IPS DF 6.9 (cell line): ENCODE data around the gene OR5A2.
A peak's percentile ranks its signal among the peaks of the same experiment; 100 is the strongest.
"Not testable (repeated sequence)": the region's sequence is repeated elsewhere in the genome, so short reads cannot be mapped to it uniquely, and the experiment has no call there.

Experiments
- DNase-seq: peaks from one replicate; pipeline ENCODE4 v3.0.0-alpha.2; 2013; ENCODE audit warnings: low read depth, low spot score
- H3K27ac ChIP-seq: one replicate; pipeline ENCODE4 v1.5.1; 2013; ENCODE audit warnings: low read length, control low read depth
- H3K27me3 ChIP-seq: 2 replicates; pipeline ENCODE4 v1.6.1; 2013; ENCODE audit warnings: mild to moderate bottlenecking, low read length; ENCODE audit not compliant: control insufficient read depth, insufficient read depth
- H3K36me3 ChIP-seq: 2 replicates; pipeline ENCODE4 v1.6.1; 2013; ENCODE audit warnings: low read length; ENCODE audit not compliant: control insufficient read depth, insufficient read depth
- H3K4me1 ChIP-seq: 2 replicates; pipeline ENCODE4 v1.6.1; 2013; ENCODE audit warnings: low read length; ENCODE audit not compliant: control insufficient read depth, insufficient read depth
- H3K4me3 ChIP-seq: 2 replicates; pipeline ENCODE4 v1.5.1; 2013; ENCODE audit warnings: mild to moderate bottlenecking, low read length
- H3K9me3 ChIP-seq: 2 replicates; pipeline ENCODE4 v1.6.1; 2013; ENCODE audit warnings: low read length, inconsistent platforms; ENCODE audit not compliant: control insufficient read depth, insufficient read depth
- WGBS: extraction: QIAGEN DNeasy Blood & Tissue Kit; methylation state at CpG from one replicate; pipeline ENCODE4 v1.1.7; 2013; ENCODE audit warnings: mixed read lengths, missing lambda C conversion rate; ENCODE audit not compliant: insufficient read length, insufficient coverage; 5-methylcytosine and 5-hydroxymethylcytosine counted together

Gene OR5A2, protein sequence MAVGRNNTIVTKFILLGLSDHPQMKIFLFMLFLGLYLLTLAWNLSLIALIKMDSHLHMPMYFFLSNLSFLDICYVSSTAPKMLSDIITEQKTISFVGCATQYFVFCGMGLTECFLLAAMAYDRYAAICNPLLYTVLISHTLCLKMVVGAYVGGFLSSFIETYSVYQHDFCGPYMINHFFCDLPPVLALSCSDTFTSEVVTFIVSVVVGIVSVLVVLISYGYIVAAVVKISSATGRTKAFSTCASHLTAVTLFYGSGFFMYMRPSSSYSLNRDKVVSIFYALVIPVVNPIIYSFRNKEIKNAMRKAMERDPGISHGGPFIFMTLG

DNA sequence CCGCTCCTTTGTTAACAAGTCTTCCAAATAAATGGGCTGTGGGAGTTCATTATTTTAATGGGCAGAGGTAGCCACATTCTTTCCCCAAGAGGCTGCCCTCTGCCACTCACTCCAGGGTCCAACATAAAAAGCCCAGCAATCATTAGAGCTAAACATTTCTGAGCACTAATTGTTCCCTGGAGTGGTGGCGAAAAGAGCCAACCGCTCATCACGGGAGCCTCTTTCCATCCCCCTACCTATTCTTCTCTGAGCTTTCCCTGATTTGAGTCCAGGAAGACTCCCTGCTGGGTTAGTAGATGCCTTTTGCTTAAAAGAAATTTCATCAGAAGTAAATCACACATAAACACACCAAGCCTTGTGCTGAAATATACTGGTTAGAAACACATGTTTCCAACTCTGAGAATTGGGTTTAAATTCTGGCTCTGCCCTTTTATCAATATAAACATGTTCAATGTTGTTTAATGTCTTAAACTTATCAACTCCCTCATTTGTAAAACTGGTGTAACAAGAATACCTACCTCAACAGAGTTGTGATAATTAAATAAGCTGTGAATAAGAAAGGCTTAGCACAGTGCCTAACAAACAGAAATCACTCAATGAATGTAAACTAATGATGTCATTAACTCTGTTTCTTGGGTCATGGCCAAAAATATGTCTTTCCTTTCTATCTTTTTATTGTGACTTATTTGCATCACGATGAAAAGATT lies at the start of gene OR5A2:
Gene OR5A2, minus strand, starts transcription at position 53 of the 707 bp plus-strand sequence. CDS start 3,460 bp downstream, outside the sequence.
- Histone ChIP-seq H3K4me3 (no peak within 1 kb of the TSS), H3K9me3 (no peaks in the 10 kb centered on the region), H3K27me3 (no peaks in the 10 kb centered on the region), H3K27ac (no peak within 1 kb of the TSS), H3K36me3 (no peaks in the 10 kb centered on the region), H3K4me1 (no peaks in the 10 kb centered on the region; the same call in 1 of the 2 replicates)
- no CpG with 5 or more reads among the region's 5 CpGs for WGBS
- peak; percentile 58 for DNase-seq

DNA sequence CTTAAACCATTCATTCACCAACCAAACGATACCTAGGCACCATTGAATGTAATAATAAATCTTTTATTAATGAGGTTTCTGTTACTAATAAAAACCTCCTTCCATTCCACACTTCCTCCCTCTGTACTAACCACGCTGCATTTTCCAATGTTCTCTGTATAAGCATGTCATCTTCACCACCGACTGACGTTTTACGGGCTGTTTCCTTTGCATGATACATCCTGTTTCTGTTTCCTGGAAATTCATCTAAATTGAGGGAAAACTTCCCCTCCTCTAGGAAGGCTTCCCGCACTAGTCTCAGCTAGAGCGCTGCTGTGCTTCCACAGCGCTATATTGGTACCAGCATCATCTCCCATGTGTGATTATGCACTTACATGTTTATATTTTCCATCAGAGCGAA lies 49.0 kb upstream of the OR5A2 start:
- DNase-seq: no peak
- H3K4me3 ChIP-seq: no peak overlapping the region
- no peaks in the 10 kb centered on the region for H3K36me3 ChIP-seq
- no peaks in the 10 kb centered on the region for H3K9me3 ChIP-seq
- H3K4me1 ChIP-seq: no peaks in the 10 kb centered on the region
- H3K27ac ChIP-seq: no peak overlapping the region
- H3K27me3 ChIP-seq: no peaks in the 10 kb centered on the region
- WGBS: no CpG with 5 or more reads among the region's 9 CpGs

DNA sequence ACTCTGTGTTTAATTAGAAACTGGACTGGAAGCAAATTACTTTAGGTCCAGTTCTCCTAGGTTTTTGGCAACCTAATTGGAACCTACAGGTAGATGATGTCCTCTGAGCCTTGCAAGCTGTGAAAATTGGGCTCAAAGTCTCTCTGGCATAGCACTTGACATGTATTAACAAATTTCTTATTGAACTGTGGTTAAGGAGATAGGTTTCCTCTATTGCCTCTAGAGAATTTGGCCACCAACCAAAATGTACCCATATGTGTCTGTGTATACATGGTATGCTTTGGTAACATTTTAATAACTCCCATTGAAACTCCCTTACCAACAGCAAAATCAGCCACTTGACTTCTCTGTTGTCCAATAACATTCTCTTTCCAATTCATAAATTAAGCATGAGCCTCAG lies 46.8 kb upstream of the OR5A2 start, which contains the start of gene OR4D10:
Gene OR4D10, plus strand, starts transcription at position 301 of the 400 bp plus-strand sequence. CDS start 4,115 bp downstream, outside the sequence.
- H3K27ac ChIP-seq: no peak within 1 kb of the TSS
- DNase-seq: no peak
- H3K36me3 ChIP-seq: no peaks in the 10 kb centered on the region
- no peak within 1 kb of the TSS for H3K4me3 ChIP-seq
- H3K4me1 ChIP-seq: no peaks in the 10 kb centered on the region
- H3K9me3 ChIP-seq: no peaks in the 10 kb centered on the region
- no peaks in the 10 kb centered on the region for H3K27me3 ChIP-seq

DNA sequence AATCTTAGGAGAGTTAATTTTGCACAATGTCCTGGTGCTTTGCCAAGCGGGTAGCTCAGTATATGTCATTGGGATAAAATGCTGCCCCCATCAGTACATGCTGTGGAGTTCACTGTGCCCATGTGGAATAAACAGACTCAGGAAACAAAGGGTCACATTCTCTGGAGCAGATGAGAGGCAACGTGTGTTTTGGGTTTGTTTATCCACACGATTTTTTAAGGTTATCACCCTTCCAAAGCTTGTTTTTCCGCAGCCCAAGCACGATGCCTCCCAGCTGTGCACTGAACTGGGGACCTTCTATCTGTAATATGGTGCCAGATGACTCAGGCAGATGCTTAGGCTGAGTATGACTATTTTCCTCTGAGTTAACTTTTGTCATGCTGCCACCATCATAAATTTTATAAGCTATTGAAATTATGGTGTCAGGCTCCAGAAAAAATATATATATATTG lies 37.0 kb upstream of the OR5A2 start:
- no CpG with 5 or more reads among the region's 5 CpGs for whole genome bisulfite sequencing
- DNase-seq: no peak
- H3K9me3 ChIP-seq: no peaks in the 10 kb centered on the region
- H3K4me3 ChIP-seq: no peak overlapping the region
- no peak overlapping the region for H3K27ac ChIP-seq
- no peaks in the 10 kb centered on the region for H3K27me3 ChIP-seq
- no peaks in the 10 kb centered on the region for H3K36me3 ChIP-seq
- H3K4me1 ChIP-seq: no peaks in the 10 kb centered on the region

DNA sequence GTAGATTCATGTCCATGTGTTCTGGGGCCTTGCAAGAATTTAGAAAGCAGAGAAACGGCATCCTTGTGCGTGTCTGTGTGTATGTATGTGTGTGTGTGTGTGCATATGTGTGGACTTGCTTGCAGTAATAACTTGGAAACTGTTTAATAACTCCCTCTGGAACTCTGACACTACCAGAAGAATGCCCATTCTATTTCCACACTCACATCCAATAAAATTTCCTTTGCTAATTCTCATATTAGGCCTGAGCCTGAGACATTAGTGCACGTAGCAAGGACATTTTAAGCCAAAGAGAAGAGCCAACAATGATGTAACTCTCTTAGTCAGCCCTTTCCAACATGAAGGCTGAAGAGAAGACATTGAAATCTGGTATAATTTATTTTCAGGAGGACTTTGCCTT lies 33.7 kb upstream of the OR5A2 start:
- Histone ChIP-seq H3K4me3 (no peak overlapping the region), H3K9me3 (no peaks in the 10 kb centered on the region), H3K36me3 (no peaks in the 10 kb centered on the region), H3K4me1 (no peaks in the 10 kb centered on the region), H3K27me3 (no peaks in the 10 kb centered on the region), H3K27ac (no peak overlapping the region)
- no peak for DNase-seq
- no CpG with 5 or more reads among the region's 3 CpGs for WGBS

DNA sequence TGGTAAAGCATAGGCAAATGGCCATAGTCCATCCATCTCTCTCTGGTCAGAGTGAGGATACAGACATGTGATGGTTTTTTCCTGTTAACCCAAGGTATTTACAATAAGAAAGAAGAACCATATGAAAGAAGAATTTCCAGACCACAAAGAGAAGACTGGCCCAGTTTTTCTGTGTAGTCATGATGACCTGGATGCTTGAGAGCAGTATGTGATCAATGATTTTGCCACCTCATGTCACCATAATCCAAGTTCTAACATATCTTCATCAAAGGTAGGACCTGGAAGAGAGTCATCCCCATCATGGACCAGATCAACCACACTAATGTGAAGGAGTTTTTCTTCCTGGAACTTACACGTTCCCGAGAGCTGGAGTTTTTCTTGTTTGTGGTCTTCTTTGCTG lies 30.4 kb upstream of the OR5A2 start, which contains the start of gene OR4D6:
Gene OR4D6, plus strand, starts transcription at position 301 of the 400 bp plus-strand sequence. Its CDS starts 0 bp downstream, at position 301.
- Histone ChIP-seq H3K4me3 (no peak within 1 kb of the TSS), H3K27me3 (no peaks in the 10 kb centered on the region), H3K9me3 (no peaks in the 10 kb centered on the region), H3K36me3 (no peaks in the 10 kb centered on the region), H3K4me1 (no peaks in the 10 kb centered on the region), H3K27ac (no peak within 1 kb of the TSS)
- WGBS: no CpG with 5 or more reads among the region's 2 CpGs
- DNase-seq: no peak

DNA sequence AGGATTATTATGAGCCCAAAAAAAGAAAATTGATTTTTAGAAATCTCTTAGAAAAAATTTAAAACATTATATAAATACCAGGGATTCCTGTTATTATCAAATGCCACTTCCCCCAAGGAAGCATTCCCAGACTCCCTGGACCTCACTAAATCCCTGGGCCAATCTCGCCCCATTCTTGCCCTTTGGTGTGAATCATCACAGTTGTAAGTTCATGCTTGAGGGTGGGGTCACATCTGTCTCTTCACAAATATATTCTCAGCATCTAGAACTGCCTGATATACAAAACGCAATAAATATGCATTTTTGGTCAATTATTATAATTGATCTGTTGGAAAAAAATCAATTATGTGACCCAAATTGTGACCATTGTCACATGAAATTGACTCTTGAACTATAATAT lies 22.3 kb upstream of the OR5A2 start:
- Histone ChIP-seq H3K27me3 (no peaks in the 10 kb centered on the region), H3K4me3 (no peak overlapping the region), H3K4me1 (no peaks in the 10 kb centered on the region), H3K9me3 (no peaks in the 10 kb centered on the region), H3K27ac (no peak overlapping the region), H3K36me3 (no peaks in the 10 kb centered on the region)
- DNase-seq: no peak
- WGBS: no CpG with 5 or more reads among the region's 2 CpGs

DNA sequence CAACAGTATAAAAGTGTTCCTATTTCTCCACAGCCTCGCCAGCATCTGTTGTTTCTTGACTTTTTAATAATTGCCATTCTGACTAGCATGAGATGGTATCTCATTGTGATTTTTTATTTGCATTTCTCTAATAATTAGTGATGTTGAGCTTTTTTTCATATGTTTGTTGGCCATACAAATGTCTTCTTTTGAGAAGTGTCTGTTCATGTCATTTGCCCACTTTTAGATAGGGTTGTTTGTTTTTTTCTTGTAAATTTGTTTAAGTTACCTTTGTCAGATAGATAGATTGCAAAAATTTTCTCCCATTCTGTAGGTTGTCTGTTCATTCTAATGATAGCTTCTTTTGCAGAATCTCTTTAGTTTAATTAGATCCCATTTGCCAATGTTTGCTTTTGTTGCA lies 19.4 kb upstream of the OR5A2 start:
- not testable (repeated sequence) for H3K27me3 ChIP-seq, H3K36me3 ChIP-seq, H3K9me3 ChIP-seq, H3K4me1 ChIP-seq, H3K4me3 ChIP-seq, H3K27ac ChIP-seq, DNase-seq
- WGBS: no CpG with 5 or more reads among the region's 1 CpG

DNA sequence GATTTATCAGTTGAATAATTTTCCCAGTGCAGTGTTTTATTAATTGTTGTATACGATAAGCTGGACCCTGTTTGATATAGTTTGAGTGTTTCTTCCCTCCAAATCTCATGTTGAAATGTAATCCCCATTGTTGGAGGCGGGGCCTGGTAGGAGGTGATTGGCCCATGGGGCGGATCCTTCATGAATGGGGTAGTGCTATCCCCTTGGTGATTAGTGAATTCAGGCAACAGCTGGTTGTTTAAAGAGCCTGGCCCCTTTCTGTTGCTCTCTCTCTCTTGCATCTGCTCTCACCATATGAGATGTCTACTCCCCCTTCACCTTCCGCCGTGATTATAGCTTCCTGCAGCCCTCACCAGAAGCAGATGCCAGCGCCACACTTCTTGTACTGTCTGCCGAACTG lies 11.6 kb upstream of the OR5A2 start:
- DNase-seq: no peak
- H3K27me3 ChIP-seq: no peaks in the 10 kb centered on the region
- no peaks in the 10 kb centered on the region for H3K9me3 ChIP-seq
- no peaks in the 10 kb centered on the region for H3K36me3 ChIP-seq
- WGBS: no CpG with 5 or more reads among the region's 7 CpGs
- H3K27ac ChIP-seq: no peak overlapping the region
- no peak overlapping the region for H3K4me3 ChIP-seq
- H3K4me1 ChIP-seq: no peaks in the 10 kb centered on the region

DNA sequence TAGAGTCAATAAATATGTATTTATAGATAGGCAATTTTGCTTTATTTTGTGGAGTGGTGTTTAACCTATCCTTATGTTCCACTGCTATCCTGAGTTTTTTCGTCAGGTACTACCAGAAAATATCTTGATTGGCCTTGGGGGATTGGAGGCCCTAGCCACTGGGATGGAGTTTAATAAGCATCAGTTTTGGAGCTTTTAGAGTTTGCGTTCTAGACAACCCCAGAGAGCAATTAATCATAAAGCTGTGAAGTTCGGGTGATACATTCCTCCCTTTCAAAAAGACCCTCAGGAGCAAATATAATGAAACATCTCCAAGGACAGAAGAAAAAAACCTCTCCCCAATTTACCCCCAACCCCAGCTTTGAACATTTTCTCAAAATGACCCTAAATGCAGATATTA lies 10.0 kb upstream of the OR5A2 start, which contains the start of gene OR5A1:
Gene OR5A1, plus strand, starts transcription at position 301 of the 400 bp plus-strand sequence. CDS start 6,700 bp downstream, outside the sequence.
- WGBS: no CpG with 5 or more reads among the region's 3 CpGs
- no peaks in the 10 kb centered on the region for H3K27me3 ChIP-seq
- DNase-seq: no peak
- no peak within 1 kb of the TSS for H3K27ac ChIP-seq
- no peaks in the 10 kb centered on the region for H3K4me1 ChIP-seq
- H3K36me3 ChIP-seq: no peaks in the 10 kb centered on the region
- H3K4me3 ChIP-seq: no peak within 1 kb of the TSS
- H3K9me3 ChIP-seq: no peaks in the 10 kb centered on the region
